ENCODE measurements around the gene CASK.
"Not testable (repeated sequence)": the region's sequence is repeated elsewhere in the genome, so short reads cannot be mapped to it uniquely, and the experiment has no call there.

The CASK gene

DNA sequence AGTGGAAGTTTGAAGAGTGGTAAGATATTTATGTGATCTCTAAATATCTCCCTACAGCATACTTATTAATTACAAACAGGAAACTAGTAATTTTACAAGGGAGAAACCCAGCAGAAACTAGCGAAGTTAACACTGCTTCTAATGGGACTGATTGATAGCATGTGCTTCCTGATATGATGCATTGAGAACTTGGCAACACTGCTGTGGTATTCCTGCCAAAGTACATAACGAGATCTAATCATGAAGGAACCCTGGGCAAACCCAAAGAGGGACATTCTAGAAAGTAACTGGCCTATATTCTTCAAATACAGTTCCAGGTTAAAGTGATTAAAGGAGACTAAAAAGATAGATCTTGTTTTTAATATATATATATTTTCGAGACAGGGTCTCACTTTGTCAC lies 239.2 kb downstream of the CASK start:
- DNase-seq = no peak

DNA sequence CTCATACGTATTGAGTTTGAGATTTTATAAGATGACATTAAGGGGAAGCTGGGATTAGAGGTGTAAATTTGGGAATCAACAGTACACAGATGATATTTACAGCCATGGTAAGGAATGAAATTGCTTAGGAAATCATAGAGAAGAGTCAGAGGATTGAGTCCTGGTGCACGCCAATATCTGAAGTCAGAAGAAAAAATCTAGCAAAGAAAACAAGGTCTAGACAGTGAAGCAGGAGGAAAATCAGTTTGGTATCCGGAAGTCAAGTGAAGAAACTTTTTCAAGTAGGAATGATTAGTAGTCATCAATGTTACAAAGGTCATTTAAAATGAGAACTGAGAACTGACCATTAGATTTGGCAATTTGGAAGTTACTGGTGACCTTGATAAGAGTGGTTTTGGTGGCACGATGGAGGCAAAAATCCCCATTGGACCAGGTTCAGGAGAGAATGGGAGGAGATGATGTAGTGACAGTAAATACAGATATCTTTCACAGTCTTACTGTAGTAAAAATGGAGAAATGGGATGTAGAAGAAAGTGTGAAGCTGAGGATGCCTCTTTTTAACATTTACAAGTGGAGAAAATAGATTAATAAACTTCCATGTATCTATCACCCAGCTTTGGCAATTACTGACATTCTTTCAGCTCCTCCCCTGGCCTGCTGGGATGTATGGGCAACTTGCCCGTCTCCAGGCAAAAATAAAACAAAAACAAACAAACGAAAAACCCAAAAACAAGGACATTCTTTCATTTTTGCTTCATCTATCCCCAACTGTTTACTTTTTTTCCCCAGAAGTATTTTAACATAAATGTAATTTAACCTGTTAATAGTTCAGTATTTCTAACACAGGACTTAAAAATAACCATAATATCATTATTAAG lies 245.9 kb downstream of the CASK start:
- DNase-seq = no peak

DNA sequence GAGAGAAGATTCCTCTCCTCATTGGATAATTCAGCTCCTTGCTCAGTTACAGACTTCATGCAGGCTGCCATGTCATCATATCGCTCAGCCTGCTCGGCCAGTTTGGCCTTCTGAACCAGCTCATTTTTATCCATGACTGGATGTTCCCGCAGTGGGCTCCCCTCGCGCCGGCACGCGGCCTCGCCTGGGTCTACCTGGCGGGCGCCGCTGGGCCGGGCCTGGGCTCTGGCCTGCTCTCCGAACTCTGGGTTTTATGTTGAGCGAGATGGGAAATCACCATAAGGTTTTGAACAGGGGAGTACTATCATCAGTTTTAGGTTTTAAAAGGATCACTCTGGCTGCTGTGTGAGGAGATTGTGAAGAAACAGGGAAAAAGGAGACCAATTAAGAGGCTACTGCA lies 247.0 kb downstream of the CASK start:
- DNase-seq = not testable (repeated sequence)

DNA sequence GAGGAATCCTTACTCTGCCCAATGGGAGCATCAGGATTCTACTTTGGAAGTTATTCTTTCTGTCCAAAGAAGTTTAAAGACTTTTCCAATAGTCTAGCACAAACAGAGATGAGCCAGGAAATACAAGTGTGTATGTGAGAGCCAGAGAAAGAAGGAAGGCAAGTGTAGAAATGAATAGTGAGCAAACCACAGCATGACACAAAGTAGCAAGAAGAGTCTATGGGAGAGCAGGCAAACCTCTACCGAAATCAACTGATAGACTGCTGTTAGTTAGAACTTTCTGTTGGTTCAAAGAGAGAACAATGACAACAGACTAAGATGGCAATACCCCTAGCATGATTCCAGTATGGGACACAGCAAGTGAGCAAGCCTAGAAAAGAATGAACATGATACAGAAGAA lies 250.7 kb downstream of the CASK start:
- DNase-seq = no peak

DNA sequence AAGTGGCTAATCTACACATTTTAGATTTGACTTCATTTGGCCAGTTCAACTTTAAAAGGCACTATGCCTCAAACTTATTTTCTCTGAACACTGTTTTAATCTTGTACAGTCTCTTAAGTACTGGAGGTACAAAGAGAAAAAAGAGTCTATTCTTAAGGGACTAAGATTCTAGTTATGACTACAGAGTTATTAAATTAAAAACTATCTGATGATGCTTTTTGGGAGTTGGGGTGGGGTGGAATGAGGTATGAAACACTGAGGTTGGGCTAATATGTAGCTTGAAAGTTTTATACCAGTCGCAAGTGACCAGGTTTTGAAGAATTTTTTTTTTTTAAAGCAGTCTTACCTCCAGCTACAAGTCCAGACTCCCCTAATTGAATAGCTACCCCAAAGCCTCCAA lies 252.3 kb downstream of the CASK start:
- DNase-seq = no peak

DNA sequence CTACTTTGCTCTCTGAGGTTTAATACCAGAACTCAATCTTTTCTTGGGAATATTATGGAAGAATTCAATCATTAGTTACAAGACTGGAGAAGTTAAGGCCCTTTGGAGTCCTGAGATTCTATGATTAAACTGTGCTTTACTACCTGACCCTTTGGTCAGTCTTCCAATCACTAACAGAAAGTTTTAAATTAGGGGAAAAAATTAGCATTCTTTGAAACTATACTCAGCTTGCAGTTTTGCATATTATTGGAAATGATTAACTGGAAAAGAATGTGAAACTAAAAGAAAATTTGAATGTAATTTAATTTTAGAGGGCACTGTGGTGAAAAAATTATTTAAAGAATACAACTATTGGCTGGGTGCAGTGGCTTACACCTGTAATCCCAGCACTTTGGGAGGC lies 253.2 kb downstream of the CASK start:
- no peak for DNase-seq

DNA sequence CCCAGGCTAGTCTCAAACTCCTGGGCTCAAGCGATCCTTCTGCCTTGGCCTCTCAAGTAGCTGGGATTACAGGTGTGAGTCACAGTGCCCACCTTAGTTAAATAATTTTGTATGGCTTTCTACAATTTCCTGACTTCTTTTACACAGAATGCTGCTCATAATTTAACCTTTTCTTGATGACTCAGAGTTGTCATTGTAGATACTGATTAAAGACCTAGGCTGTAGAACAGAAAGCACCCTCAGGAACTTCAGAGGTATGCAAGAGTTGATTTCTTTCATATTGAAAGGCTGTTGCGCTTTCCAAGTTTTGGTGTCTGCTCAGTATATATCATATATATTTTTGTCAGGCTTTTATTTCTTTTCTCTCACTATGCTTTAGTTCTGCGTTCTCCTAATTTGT lies 255.7 kb downstream of the CASK start:
- no peak for DNase-seq

DNA sequence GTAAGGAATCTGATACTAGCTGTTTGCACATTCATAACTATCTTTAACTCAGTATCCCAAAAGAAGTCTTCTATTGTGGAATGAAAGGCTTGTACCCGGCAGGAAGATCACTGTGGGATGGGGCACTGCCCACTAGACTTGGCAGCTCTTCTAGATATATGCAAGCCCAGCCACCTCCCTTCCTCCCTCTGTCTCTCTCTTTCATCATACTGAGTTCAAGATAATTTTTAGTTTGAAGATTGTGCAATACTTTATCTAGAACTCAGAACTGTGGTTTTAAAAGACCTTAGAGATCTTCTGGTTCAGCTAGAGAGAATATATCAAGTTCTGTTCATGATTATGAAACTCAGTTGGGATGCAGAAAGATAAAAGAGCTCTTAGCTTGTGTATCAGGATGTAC lies 257.1 kb downstream of the CASK start:
- DNase-seq = peak; percentile 3

DNA sequence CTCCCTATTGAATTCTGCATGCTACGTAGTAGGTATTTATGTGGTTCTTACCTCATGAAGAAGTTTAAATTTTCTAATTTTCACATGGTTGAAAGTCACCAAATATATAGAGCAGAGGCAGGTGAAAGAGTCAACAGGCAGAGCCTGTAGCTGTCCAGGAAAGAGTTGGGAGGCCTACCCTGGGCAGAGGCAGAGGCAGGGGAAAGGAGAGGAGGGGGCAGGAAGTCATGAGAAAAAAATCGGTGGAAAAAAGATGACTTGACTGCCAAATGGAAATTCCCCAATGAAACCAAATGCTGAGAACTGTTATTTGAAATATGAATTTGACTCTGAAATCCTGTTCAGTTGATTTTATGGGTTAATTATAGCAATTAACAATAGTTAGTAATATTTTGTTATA lies 257.7 kb downstream of the CASK start:
- no peak for DNase-seq

DNA sequence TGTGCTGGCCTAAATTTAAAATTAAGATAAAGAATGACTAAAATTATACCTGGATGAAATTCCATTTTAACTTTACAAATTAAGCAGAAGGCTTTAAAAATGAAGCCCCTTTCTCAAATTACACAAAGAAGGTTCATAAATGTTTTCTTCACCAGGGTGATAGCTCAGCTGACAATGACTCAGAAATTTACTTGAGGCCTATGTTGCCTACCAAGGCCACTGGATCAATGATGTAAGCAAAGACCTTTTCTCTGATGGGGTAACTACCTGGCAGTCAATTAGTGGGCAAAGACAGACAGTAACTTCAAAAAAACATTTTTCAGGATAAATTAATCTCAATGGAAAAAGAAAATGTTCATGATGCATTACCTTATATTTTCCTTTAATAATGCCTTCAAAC lies 258.4 kb downstream of the CASK start:
- no peak for DNase-seq

DNA sequence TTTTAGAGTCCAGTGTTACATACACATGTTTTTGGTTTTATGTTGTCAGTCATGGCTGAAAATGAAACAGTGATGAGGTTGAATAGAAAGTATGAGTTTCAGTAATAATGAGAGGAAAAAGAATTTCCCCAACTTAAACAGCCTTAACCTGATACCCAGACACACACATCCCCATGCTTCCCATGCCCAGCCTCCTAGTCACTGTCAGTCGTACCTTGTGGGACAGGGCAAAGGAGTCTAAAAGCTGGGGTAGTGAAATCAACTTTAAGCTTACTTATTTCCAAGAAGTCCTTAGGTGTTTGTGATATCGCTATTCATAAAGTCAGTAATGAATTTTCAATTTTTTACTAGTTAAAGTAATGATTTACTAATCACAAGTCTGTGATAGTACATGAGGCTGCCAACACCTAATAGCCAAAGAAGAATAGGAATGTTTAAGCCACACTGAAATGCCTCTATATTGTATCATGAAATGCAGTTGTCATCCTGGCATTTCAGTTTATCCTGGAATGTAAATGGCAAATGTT lies 258.9 kb downstream of the CASK start:
- no peak for DNase-seq

DNA sequence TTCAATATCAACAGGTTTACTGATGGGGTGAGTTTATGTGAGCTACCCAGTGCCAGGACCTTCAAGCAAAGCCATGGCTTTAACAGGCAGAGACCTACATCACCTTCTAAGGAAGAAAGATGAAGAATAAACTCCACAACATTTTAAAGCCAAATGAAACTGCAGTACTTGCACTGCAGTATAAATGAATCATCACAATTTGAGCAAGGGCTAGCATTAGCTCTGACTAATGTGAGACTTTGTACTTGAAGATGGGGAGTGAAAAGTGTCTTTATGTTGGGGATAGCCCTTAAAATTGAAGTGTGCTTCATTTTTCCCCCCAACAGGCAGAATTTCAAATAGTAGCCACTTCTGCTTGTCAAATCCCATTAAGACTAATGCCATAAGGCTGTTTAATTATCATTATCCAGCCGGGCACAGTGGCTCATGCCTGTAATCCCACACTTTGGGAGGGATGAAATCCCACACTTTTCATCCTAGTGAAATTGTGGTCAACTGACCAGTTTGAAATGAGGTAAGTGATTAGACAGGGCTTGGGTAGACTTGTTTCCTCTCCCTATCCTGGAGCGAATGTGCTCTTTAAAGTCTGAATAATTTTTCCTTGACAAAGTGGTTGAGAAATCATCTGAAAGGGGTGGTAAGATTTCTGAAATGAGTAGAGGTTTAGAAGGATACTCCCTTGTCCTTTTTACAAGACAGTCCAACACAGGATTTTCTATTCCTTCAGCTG lies 261.8 kb downstream of the CASK start:
- DNase-seq = no peak

DNA sequence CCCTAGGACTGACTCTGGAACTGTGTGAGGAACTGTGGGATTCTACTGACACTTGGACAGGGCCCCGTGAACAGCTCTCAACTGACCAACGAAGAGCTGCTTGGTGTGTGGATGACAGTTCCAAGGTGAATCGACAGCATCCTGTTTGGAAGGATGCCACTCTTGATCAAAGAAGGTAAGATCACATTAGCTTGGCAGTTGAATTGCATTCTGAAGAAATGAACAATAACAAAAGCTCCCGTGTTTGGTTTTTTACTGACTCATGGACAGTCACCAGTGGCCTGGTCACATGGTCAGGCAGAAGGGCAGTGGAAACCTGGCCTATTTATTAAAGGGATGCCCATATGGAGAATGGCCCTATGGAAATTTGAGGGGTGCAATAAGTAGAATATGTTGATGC lies 267.7 kb downstream of the CASK start:
- DNase-seq = no peak

DNA sequence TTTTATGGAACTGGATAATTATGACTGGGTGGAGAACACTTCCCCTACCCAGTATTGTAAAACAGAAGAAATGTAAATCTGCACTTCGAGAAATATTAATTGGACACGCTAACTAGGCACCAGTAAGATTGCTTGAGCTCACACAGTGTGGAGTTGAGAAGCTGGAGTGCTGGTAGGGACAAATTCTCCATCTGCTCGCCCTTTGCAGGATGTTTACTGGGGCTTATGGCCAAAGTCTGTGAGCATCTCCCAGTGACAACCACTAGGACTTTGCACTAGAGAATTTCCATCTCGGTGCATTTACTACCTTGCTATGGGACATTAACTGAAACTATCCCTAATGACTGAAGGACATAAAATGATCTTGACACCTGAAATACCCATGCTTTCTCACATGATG lies 268.3 kb downstream of the CASK start:
- no peak for DNase-seq

DNA sequence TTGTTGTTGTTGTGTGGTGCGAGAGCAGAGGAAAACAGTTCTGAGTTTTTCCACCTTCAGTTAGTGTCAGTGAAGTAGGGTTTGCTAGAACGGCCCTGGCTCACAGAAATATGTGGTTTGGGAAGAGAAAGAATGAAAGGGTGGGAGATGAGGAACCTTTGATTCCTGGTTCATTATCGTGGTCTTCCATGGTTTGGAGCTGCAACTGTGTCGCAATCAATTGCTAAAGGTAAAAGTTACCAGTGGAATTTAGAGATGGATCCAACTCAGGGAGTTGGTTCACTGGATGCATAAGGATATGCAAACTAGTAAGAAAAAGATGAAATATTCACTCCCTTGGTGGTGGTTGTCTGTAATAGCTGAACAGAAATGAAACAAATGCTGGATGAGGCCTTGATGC lies 270.2 kb downstream of the CASK start:
- DNase-seq = no peak

DNA sequence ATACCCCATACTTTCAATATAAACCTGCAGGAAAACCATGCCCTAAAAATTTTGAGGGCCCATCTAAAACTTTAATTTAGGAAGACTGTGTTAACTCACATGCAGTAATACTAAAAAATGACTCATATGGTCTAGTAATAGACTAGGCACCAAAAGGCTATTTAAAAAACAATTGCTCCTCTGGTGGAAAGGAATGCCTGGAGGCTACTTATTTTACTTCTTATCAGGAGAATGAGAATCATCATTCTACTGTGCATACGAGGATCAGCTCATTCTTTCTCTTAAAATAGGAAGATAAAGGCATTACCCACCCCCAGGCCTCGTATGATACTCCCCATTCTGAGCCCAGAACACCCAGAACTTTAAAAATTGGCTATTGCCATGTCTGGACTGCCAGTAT lies 277.2 kb downstream of the CASK start:
- not testable (repeated sequence) for DNase-seq

DNA sequence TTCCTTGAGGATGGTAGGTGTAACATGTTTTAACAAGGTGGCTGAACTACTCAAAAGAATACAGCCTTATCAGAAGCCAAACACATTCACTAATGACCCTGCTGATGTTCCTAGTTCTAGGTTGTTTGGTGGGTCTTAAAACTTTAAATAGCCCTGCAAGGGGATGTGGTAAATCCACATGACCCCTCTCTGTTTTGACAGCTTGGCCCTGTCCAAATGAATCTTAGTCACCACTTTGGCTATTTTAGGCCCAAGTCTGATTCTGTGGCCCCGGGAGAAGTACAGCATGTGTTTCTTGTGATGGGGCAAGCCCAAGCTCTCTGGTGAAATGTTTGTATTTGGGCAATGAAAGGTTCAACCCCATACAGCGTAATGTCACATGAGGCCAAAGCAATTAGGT lies 289.1 kb downstream of the CASK start:
- peak; percentile 0 for DNase-seq

DNA sequence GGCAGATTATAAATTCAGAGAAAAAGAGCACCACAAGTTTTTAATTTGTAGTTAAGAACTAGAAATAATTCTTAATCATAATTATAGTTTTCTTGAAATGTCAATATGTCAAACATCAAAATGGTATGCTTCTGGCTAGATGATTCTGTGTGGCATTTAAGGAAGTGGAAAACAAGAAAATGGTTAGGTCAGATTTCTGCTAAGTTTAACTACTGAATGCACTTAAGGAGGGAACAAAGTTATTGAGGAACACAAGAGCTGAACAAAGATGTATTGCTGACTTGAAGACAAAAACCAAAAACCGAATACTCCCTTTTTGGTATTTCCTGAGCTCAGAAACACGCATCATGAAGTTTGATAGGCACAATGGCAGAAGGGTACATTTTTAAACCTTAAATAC lies 293.3 kb downstream of the CASK start:
- no peak for DNase-seq

DNA sequence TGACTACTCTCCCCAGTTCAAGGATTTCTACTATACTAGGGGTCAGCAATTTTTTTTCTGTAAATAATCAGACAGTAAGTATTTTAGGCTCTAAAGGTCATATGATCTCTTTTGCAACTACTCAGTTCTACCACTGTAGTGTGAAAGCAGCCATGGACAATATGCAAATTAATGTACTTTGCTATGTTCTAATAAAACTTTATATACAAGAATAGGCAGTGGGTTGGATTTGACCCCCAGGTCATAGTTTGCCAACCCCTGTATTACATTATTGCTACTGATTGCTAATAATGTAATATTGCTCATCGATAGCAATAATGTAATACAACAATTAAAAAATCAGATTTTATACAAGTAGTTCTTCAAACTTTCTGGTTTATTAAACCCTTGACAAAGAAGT lies 293.8 kb downstream of the CASK start:
- DNase-seq = no peak

DNA sequence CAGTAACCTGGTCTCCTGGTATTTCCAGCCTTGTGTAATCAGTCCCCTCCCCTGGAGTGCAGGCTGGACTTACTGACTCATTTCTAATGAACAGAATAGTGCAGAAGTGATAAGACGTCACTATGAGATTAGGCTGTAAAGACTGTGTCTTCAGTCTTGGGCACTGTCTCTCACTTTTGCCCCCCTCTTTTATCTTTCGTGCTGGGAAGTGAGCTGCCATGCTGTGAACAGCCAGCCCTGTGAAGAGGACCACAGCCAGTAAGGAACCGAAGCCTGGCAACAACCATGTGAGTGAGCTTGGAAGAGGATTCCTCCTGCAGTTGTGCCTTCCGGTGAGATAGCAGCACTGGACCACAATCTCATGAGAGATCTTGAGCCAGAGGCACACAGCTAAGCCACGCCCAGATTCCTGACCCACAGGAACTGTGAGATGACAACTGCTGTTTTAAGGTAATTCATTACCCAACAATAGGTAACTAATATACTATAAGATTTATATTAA lies 302.1 kb downstream of the CASK start:
- no peak for DNase-seq

DNA sequence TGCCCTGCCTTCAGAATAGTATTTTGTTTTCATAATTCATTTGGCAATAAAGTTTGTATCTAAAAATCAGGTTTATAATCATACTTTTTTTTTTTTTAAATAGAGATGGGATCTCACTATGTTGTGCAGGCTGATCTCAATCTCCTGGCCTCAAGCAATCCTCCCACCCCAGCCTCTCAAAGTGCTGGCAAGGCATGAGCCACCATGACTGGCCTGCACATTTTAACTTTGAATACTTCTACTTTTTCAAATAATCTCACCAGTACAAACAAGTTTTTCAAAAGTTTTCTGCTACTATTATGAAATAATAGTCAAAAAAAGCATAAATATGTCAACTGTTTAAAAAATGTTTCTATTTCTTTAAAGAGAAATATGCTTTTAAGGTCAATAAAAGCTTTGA lies 304.1 kb downstream of the CASK start:
- DNase-seq = no peak

DNA sequence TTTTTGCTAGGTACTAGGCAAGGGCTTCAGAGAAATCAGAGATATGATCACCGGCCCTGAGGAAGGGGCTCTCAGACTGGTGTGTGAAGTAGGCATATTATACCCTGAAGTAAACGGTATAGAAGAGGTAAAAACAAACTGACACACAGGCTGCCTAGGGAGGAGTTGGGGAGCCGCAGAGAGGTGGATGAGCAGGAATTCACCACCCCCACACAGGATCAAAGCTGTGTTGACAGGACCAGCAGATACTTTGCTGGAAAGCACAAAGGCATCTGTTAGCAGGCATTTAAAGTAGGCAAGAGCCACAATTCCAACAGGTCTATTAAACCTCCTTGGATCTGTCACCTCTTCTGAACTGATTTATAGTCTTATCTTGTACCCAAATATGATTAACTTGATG lies 306.4 kb downstream of the CASK start:
- no peak for DNase-seq

DNA sequence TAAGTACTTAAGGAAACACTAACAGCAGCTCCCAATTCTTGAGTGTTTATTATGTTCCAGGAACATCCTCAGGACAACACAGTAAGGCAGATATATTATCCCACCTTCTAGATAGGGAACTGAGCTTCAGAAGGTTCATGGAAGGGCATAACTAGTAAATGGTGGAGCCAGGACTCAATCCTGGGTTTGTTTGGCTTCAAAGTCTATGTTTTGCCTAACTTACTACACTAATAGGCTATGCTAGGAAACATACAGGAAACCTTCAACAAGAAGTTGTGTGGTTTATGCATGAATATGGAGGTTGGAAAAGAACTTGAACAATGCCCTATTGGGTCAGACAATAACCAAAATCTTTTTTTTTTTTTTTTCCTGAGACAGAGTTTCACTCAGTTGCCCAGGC lies 307.1 kb downstream of the CASK start:
- DNase-seq = no peak

DNA sequence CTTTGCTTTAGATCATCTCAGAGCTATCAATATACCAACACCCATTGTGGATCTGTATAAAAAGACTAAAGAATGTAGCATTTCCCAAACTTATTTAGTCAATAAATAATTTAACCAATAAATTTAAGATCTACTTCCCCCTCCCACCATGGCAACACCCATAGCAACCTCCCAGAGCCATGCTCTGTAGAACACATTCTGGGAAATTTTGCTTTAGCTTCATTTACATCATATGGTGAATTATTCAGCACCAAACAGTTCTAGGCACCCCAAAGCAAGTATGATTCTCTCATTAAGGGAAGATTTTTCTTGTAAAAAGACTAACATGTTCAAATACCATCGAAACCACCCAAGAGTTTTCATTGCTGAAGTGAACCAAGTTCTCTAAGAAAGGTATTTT lies 315.1 kb downstream of the CASK start:
- no peak for DNase-seq

Measured in NK-92 treated with Interleukin-12 subunit alpha and Interleukin-12 subunit beta, amount 100 ng/mL, for 24 hours (cell line).